Measurements from ENCODE around the gene ARHGAP29.

The ARHGAP29 gene

GRCh38 chr1:94265011-94265422, 27.6 kb upstream of the ARHGAP29 start:
- TF ChIP-seq POLR2AphosphoS5 (IDR thresholded peaks at IDR 0.05; ENCODE audit: low read depth, low read length) (no peak), REST (IDR thresholded peaks at IDR 0.05; ENCODE audit: insufficient read depth in 1 of 2, low read depth in 2 of 2, low read length in 2 of 2) (no peak), TAF1 (IDR thresholded peaks at IDR 0.05; ENCODE audit: borderline replicate concordance, insufficient read depth, low read length) (no peak), SIN3A (IDR thresholded peaks at IDR 0.05; ENCODE audit: borderline replicate concordance, insufficient read depth, low read length) (no peak), FOXP2 (optimal IDR thresholded peaks at IDR 0.05; ENCODE audit: borderline replicate concordance, extremely low read depth, extremely low read length, insufficient read depth) (no peak)

GRCh38 chr1:94260635-94261387, 23.4 kb upstream of the ARHGAP29 start:
- TF ChIP-seq TAF1 (IDR thresholded peaks at IDR 0.05; ENCODE audit: borderline replicate concordance, insufficient read depth, low read length) (no peak), FOXP2 (optimal IDR thresholded peaks at IDR 0.05; ENCODE audit: borderline replicate concordance, extremely low read depth, extremely low read length, insufficient read depth) (no peak), REST (IDR thresholded peaks at IDR 0.05; ENCODE audit: insufficient read depth in 1 of 2, low read depth in 2 of 2, low read length in 2 of 2) (no peak), SIN3A (IDR thresholded peaks at IDR 0.05; ENCODE audit: borderline replicate concordance, insufficient read depth, low read length) (no peak), POLR2AphosphoS5 (IDR thresholded peaks at IDR 0.05; ENCODE audit: low read depth, low read length) (no peak)

- TF ChIP-seq TAF1 (IDR thresholded peaks at IDR 0.05; ENCODE audit: borderline replicate concordance, insufficient read depth, low read length) = no peak
- TF ChIP-seq POLR2AphosphoS5 (IDR thresholded peaks at IDR 0.05; ENCODE audit: low read depth, low read length) = no peak
- TF ChIP-seq REST (IDR thresholded peaks at IDR 0.05; ENCODE audit: insufficient read depth in 1 of 2, low read depth in 2 of 2, low read length in 2 of 2) = no peak
- no peak for TF ChIP-seq FOXP2 (optimal IDR thresholded peaks at IDR 0.05; ENCODE audit: borderline replicate concordance, extremely low read depth, extremely low read length, insufficient read depth)
- no peak for TF ChIP-seq SIN3A (IDR thresholded peaks at IDR 0.05; ENCODE audit: borderline replicate concordance, insufficient read depth, low read length)
These were observed 22.4 kb upstream of the ARHGAP29 start for GRCh38 chr1:94259635-94260289.

- TF ChIP-seq FOXP2 (optimal IDR thresholded peaks at IDR 0.05; ENCODE audit: borderline replicate concordance, extremely low read depth, extremely low read length, insufficient read depth) (no peak), SIN3A (IDR thresholded peaks at IDR 0.05; ENCODE audit: borderline replicate concordance, insufficient read depth, low read length) (no peak), TAF1 (IDR thresholded peaks at IDR 0.05; ENCODE audit: borderline replicate concordance, insufficient read depth, low read length) (no peak), POLR2AphosphoS5 (IDR thresholded peaks at IDR 0.05; ENCODE audit: low read depth, low read length) (no peak), REST (IDR thresholded peaks at IDR 0.05; ENCODE audit: insufficient read depth in 1 of 2, low read depth in 2 of 2, low read length in 2 of 2) (no peak)
These were observed 21.5 kb upstream of the ARHGAP29 start for GRCh38 chr1:94258873-94259331.

Measured in PFSK-1 (cell line).